GM12891 (cell line): Measurements from ENCODE around the gene CHRNA4.

Experiments
- POLR2A ChIP-seq: IDR thresholded peaks from 2 replicates; pipeline ENCODE4 v1.6.1; 2011; ENCODE audit warnings: low read depth, low read length, control low read depth
- POLR2AphosphoS5 ChIP-seq: IDR thresholded peaks from 2 replicates; pipeline ENCODE4 v1.6.1; 2011; ENCODE audit warnings: low read depth, low read length, control low read depth
- POU2F2 ChIP-seq: IDR thresholded peaks from 2 replicates; pipeline ENCODE4 v1.6.1; 2011; ENCODE audit warnings: low read depth, mild to moderate bottlenecking, control low read depth, low read length, moderate library complexity
- SPI1 ChIP-seq: IDR thresholded peaks from 2 replicates; pipeline ENCODE4 v1.6.1; 2011; ENCODE audit warnings: low read depth, low read length, control low read depth
- TAF1 ChIP-seq: IDR thresholded peaks from 2 replicates; pipeline ENCODE4 v1.6.1; 2011; ENCODE audit warnings: low read depth, low read length, control low read depth

DNA sequence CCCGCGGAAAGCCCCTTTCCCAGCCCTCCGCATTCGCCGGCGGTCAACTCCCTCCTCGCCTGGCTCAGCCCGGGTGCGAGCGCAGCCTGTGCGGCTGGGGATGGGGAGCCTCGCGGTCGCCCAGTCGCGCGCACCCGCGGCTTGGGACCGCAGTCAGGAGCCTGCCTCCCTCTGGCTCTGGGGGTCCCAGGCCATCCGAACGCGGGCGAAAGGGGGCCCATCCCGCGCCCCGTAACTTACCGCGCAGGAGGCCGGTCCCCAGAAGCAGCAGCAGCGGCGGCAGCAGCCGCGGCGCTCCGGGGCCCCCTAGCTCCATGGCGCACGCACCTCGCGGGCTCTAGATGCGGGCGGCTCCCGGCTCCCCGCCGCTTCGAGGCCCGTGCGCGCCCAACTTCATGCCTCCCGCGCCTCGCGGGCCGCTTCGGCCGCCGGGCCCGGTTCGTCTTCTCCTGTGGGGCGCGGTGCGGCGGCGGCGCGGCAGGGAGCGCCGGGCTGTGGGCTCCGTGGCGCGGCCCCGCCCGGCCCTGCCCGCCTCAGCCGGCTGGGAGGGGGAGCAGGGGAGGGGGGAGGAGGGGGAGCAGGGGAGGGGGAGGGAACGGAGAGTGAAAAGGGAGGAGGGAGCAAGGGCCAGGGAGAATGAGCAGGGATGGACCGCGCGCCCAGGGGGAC lies at the start of gene CHRNA4:
- TF ChIP-seq POLR2A: no peak
- no peak for TF ChIP-seq POLR2AphosphoS5
- no peak for TF ChIP-seq SPI1
- TF ChIP-seq TAF1: no peak
- no peak for TF ChIP-seq POU2F2
